ENCODE measurements around the gene PYGB. TPM values are rescaled to one million over a fixed set of nuclear protein-coding genes. Genes with fewer than 3 reads are reported as not detected.
"Not testable (repeated sequence)": the region's sequence is repeated elsewhere in the genome, so short reads cannot be mapped to it uniquely, and the experiment has no call there.

The PYGB gene
- total RNA-seq, 1 donor from 2014 or later, result 109 TPM

DNA sequence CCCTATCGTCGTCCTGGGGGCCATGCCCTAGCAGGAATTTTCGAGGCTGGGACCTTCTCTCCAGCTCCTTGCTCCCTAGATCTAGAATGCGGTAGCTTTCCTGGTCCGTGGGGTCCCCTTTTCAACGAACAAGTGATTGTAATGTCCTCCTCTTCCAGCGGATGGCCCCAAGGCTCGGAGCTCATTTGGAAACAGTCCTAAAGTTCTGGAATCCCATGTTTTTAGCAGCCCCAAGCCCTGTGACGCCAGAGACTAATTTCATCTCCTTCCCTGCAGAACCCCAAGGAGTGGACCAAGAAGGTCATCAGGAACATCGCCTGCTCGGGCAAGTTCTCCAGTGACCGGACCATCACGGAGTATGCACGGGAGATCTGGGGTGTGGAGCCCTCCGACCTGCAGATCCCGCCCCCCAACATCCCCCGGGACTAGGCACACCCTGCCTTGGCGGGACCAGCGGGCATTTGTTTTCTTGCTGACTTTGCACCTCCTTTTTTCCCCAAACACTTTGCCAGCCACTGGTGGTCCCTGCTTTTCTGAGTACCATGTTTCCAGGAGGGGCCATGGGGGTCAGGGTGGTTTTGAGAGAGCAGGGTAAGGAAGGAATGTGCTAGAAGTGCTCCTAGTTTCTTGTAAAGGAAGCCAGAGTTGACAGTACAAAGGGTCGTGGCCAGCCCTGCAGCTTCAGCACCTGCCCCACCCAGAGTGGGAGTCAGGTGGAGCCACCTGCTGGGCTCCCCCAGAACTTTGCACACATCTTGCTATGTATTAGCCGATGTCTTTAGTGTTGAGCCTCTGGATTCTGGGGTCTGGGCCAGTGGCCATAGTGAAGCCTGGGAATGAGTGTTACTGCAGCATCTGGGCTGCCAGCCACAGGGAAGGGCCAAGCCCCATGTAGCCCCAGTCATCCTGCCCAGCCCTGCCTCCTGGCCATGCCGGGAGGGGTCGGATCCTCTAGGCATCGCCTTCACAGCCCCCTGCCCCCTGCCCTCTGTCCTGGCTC is 48.5 kb downstream of the PYGB start:
- no peak for DNase-seq (ENCODE audit: low spot score)

DNA sequence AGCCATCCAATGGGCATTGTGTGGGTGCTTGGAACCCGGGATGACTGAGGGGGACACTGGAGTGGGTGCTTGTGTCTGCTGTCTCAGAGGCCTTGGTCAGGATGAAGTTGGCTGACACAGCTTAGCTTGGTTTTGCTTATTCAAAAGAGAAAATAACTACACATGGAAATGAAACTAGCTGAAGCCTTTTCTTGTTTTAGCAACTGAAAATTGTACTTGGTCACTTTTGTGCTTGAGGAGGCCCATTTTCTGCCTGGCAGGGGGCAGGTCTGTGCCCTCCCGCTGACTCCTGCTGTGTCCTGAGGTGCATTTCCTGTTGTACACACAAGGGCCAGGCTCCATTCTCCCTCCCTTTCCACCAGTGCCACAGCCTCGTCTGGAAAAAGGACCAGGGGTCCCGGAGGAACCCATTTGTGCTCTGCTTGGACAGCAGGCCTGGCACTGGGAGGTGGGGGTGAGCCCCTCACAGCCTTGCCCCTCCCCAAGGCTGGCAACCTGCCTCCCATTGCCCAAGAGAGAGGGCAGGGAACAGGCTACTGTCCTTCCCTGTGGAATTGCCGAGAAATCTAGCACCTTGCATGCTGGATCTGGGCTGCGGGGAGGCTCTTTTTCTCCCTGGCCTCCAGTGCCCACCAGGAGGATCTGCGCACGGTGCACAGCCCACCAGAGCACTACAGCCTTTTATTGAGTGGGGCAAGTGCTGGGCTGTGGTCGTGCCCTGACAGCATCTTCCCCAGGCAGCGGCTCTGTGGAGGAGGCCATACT is 49.4 kb downstream of the PYGB start:
- no peak for DNase-seq (ENCODE audit: low spot score)

DNA sequence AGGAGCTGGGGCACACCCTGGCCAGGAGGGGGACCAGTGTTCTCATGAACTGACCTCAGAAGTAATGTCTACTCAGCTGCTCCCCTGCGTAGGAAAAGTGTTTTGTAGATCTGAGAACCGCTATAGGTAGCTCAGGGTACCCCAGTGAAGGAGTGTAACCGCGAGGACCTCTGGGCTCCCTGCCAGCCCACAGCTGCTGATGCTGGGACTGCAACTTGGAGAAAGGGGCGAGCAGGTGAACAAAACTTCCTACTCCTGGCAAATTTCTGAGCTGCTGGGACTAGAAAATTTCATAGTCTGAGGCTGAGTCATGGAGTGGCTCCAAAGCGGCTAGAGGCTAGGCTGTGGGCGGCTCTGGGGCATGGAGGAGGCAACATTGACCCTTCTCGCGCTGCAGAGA is 51.9 kb downstream of the PYGB start:
- no peak for DNase-seq (ENCODE audit: low spot score)

DNA sequence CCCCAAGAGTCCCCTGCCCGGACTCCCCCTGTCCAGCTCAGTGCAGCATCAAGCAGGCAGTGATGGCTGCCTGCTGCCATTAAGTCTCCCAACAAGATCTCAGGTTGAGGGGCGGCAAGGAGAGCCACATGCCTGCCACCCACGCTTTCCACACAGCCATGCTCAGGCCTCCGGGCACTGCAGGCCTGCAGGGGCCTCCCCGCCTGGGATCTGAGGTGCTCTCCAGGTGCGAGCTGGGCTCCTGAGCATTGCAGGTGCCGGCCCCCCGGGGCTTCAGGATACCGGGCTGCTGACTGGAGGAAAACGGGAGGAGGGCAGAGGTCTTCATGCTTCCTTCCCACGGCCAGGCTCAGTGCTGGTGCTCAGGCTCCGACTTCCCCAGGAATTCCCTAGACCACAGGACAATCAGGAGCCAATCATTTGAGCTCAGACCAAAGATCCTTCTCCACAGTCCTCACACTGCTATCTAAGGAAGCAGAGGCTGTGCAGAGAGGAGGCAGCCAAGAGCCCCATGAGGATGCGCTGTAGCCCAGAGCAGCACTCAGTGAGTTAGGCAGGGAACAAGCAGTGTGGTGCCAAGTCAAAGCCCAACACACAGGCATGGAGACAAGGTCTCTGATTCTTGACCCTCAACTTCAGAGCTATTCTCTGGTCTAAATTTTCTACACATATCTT is 52.7 kb downstream of the PYGB start:
- DNase-seq (ENCODE audit: low spot score), result no peak

DNA sequence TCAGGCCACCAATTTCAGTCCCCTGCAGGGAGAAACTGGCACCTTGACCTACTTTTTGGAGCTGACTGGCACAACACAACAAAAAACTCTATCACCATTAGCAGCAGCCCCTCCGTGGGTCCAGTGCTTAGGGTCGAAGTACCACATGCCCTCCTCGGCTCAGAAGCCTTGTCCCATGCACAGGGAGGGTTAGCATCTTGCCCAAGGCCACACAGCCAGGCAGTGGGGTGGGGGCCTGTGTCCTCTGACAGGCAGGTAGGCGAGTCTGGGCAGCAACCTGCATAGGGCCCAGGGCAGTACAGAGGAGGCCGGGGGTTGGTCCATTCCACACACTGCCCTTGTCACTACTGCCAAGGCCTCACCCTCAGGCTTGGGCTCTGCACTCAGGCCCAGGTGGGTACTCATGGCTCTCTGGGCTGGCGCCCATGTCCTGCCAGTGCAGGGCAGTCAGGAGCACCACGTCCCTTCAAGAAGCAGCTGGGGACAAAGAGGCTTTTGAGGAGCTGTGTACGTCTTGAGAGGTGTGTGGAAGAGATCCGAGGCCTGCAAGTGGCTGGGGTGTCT is 53.6 kb downstream of the PYGB start:
- no peak for DNase-seq (ENCODE audit: low spot score)

DNA sequence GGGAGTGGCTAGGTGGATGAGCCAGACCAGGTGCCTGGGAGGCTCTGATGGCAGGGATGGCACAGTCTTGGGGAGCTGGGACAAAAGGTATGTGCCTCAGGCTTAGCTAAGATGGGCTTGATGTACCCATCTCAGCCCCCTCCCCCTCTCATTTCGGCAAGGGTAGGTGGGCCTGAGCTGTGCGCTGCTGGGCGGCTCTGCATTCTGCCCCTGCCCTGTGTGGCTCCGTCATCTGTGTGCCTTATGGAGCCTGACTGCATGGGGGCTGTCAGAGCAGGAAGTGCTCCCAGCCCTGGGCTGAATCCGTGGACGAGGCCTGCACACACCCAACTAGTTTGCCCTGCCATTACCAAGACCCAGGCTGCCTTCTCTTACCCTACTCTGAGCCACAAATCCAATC is 54.7 kb downstream of the PYGB start:
- no peak for DNase-seq (ENCODE audit: low spot score)

DNA sequence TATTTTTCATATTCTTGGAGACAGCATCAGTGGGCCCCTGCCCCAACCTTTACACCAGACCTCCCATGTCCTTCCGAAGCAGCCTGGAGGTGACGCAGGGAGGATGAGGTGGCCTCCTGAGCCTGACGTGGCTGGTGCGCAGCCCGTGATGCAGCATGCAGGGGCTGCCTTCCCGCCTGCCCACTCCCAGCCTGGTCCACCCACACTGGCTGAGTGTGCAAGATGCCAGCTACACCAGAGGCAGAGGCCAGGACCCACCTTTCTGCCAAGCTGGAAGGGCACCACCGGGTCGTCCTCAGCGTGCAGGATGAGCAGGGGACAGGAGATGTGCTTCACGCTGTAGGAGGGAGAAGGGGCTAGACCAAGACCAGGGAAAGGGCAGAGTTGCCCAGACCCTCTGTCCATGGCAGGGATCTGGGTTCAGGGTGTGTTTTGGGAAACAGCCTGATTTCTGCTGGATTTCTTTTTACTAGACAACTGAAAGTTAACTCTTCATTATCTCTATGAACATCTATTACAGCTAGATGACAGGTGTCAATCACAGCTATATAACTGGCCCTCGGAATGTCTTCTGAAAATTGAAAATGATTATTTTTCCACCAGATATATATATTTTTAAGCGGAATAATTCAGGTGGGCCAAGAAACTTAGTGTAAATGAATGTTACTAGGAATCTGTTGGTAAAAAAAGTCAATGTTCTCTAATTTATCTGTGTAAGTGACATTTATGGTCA is 55.6 kb downstream of the PYGB start:
- DNase-seq (ENCODE audit: low spot score), result no peak

DNA sequence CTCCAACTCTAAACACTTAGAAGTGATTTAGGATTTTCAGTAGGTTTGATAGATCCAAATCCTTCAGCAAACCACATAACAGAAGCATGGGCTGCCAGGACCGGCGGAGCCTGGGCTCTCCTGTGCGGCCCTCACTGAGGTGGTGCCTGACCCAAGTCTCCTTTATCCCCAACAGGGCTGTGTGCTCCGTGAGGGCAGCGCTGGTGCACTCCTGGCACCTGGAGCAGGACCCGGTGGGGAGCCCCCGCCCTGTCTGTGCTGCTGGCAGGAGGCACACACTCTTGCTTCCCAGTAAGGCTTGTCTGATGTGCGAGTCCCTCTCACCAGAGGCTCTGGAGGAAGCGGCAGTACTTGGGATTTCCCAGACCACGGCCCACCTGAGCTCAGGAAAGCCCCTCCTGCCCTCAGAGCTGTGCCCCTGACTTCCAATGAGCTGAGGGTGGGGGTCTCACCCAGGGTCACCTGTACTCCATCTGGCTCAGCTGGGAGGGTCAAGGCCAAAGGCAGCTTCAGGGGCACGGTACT is 56.2 kb downstream of the PYGB start:
- no peak for DNase-seq (ENCODE audit: low spot score)

DNA sequence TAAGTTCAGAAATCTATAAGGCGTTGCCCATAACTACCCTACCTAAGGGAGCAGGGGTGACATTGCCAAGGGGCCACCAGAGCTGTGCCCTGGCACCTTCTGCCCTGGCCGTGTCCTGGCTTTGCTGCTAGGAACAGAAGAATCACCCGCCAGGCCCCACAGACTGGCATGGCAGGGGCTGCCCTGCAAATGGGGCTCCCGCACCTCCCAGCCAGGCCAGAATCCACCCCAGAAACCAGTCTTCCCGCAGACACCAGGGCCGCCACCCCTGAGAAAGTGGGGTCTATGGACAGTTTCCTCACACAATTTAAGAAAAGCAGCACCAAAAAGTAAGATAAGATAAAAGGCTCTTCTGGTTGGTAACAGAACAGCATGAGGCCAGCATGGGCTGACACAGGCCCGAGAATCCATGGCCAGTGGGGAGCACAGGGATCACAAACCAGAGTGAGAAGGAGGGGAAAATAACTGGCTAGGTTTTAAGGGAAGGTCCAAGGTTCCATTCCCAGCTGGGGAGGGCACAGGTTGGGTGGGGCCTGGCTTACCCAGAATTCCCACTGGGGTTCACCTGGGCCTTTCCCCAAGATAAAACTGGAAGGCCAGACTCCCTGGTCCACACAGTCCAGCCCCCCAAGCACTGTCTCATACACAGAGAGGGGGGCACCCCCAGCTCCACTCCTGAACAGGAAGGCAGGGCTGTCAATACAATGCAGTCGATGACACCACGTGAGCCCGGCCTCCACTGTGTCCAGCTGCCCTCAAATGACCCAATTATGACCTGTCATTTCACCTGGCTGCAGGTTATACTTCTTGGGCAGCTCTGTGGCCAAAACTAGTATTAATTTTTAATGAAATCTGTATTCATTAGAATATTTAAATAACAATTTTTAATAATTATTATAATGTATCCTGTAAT is 59.4 kb downstream of the PYGB start:
- DNase-seq (ENCODE audit: low spot score), result no peak

DNA sequence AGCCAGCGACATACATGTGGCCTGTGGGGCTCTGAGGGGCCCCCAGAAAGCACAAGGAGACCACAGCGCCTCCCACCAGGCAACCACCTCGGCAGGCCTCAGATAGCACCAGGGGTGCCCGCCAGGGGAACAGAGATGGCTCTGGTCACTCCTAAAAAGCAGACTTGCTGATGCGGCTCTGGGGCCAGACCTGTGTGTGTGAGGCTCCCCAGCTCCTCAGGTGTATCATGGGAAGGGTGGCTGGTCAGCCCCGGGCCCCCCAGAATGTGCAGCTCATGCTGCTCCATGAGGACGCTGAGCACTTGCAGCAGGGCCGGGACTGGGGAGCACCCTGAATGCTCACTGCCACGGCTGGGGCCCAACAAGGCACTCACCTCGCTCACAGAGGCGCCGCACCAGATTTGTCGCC is 60.2 kb downstream of the PYGB start:
- DNase-seq (ENCODE audit: low spot score), result no peak

DNA sequence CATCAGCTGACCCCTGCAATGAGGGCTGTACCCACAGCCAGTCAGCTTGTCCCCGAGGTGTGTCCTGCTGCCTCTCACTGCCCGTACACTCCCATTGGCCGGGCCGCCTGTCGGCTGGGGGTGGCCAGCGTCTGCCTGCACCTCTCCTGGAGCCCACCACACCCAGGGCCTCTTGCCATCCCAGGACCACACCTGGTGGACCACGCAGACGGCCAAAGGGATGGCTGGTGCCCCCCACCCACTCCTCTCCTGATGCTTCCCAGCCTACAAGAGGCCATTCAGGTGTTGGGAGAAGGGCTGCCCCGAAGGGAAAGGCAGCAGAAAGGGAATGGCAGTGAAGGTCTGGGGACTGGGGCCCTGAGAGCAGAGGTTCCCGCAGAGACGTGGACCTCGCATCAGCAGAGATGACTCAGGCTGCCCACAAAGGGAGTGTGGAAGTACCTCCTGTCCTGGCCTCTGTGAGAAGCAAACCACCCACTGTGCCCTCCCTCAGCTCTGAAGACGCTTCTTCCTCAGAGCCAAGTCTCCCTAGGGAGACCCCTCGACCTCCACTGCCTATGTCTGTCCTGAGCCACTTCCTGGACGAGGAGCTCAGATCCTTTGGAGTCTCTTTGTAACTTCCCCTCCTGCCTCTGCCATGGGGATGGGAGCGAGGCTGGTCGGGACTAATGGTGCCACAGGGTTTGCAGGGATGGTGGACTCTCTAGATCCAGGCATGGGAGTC is 60.9 kb downstream of the PYGB start:
- no peak for DNase-seq (ENCODE audit: low spot score)

DNA sequence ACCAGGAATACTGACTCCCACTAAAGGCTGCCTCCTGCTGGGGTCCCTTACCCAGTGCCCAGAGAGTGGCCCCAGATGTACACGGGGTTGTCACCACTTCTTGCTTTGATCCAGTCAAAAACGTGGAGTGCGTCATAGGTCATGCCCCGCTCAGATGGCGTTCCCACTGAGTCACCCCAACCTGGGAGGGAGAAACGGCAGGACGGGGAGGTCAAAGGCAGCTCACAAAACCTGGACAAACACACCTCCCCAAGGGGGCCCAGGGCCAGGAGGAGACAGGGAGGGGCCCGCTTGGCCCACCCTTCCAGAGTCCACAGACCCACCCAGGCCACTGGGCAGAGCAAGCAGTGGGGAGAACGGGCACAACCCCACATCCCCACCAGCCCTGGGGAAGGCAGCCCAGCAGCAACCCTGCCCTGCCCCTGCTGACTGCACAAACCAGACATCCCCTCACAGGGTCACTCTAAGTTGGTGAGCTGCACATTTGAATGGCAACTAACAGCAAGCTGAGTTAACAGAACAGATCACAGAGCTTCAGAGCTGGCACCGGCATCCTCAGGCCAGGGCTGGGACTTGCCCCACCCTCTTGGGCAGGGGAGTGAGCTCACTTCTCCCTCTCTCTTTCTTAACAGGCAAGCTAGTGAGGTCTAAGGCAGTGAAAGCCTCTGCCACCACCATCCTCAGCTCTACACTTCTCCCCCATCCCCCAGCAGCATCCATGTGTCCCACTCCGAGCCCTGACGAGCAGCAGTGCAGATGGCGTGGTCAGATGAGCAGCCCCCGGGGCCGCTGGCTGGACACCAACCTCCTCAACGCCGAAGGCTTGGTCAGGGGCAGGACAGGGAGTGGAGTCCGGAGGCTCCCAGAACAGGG is 61.7 kb downstream of the PYGB start:
- DNase-seq (ENCODE audit: low spot score), result no peak

DNA sequence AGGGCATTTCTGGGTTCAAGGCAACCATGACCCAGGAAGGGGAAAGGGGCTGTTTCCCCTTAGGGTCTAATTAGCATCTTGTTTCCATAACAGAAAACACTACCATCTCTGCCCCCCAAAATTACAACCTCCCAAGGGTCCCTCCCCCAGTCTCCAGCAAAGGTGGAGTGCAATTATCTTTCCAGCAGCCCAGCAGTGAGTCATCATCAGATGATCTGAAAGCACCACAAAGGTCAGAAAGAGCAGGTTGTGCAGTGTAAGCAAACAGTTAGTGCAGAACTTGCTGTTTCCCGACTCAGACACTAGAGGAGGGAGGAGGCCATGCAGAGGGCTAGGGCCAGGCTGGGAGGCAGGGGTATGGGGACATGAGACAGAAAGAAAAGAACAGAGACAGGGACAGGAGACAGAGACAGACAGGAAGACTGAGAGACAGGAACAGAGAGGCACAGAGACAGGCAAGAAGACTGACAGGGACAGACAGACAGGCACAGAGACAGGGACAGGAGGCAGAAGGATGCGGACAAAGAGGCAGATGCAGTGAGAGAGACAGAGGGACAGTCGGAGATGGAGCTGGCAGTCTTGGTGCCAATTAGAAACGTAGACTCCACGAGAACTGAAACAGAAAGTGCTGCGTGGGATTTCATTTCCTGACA is 62.5 kb downstream of the PYGB start:
- peak; percentile 79 for DNase-seq (ENCODE audit: low spot score)

DNA sequence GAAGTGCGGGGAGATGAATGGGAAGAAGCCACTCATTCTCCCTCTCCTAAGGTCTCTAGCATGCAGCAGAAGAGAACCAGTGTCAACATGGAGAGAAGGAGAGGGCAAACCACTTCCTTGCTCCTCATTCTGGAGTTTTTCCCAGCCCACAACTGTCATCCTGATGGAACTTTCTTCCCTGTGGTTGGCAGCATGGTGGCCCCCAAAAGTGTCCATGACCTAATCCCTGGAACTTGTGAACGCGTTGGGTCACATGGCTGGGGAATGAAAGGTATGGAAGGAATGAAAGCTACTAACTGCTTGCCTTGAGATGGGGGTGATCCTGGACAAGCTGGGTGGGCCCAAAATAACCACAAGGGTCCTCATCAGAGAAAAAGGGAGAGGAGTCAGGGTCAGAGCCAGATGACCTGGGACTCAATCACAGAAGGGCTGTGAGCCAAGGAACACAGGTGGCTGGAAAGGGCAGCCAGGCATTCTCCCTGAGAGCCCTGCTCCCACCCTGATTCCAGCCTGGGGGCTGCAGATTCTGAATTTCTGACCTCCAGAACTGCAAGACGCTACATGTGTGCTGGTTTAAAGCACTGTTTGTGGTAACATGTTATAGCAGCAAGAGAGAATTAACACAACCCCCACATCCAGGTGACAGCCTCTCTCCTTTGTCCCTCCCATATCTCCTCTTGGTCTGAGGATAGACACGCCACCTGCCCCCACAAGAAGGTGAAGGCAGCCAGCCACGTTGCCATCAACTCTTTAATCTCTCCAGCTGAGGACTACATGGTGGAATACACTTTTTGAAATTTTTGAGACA is 63.2 kb downstream of the PYGB start:
- no peak for DNase-seq (ENCODE audit: low spot score)

DNA sequence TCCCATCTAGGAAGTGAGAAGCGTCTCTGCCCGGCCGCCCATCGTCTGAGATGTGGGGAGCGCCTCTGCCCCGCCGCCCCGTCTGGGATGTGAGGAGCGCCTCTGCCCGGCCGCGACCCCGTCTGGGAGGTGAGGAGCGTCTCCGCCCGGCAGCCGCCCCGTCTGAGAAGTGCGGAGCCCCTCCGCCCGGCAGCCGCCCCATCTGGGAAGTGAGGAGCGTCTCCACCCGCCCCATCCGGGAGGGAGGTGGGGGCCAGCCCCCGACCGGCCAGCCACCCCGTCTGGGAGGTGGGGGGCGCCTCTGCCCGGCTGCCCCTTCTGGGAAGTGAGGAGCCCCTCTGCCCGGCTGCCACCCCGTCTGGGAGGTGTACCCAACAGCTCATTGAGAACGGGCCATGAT is 64.8 kb downstream of the PYGB start:
- DNase-seq (ENCODE audit: low spot score), result not testable (repeated sequence)

DNA sequence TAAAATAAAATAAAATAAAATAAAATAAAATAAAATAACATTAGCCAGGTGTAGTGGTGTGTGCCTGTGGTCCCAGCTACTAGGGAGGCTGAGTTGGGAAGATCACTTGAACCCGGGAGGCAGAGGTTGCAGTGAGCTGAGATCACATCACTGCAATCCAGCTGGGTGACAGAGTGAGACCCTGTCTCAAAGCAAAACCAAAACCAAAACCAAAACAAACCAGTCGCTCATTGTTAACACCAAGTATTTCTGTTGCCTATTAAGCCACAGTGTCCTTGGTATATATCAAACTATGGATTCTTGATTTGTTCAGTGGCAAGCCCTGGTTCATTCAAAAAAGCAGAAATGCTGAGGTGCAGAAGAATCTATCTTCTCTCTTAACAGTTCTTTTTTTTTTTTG is 65.7 kb downstream of the PYGB start:
- no peak for DNase-seq (ENCODE audit: low spot score)
